HG03565 (cell line): ENCODE results near the gene SLC13A2.
"Not testable (repeated sequence)": the region's sequence is repeated elsewhere in the genome, so short reads cannot be mapped to it uniquely, and the experiment has no call there.

Experiments used
- ATAC-seq: cut with Tn5 transposase; IDR thresholded peaks from one replicate; pipeline ENCODE4 v1.9.1; 2021; ENCODE audit warnings: mild to moderate bottlenecking, moderate library complexity; ENCODE audit not compliant: unreplicated experiment

Gene SLC13A2

GRCh38 chr17:28473542-28473941, at the start of gene SLC13A2:
TSS of gene SLC13A2 (plus strand) at chr17:28473644. CDS start at chr17:28473713, 69 bp downstream.
- ATAC-seq = no peak

GRCh38 chr17:28425206-28425605, 48.2 kb upstream of the SLC13A2 start:
- no peak for ATAC-seq

GRCh38 chr17:28426081-28426519, 47.3 kb upstream of the SLC13A2 start:
- ATAC-seq = no peak

GRCh38 chr17:28427371-28427770, 46.1 kb upstream of the SLC13A2 start:
- ATAC-seq = no peak

- ATAC-seq = not testable (repeated sequence)
These were observed 45.5 kb upstream of the SLC13A2 start for GRCh38 chr17:28427982-28428381.

GRCh38 chr17:28433721-28434120, 39.7 kb upstream of the SLC13A2 start:
- no peak for ATAC-seq

- not testable (repeated sequence) for ATAC-seq
These were observed 39.1 kb upstream of the SLC13A2 start for GRCh38 chr17:28434326-28434725.

GRCh38 chr17:28443901-28444638, 29.4 kb upstream of the SLC13A2 start:
- no peak for ATAC-seq

- no peak for ATAC-seq
These were observed 26.6 kb upstream of the SLC13A2 start for GRCh38 chr17:28446716-28447395.

GRCh38 chr17:28447396-28447760, 26.1 kb upstream of the SLC13A2 start:
- no peak for ATAC-seq

GRCh38 chr17:28449859-28450258, 23.6 kb upstream of the SLC13A2 start:
- ATAC-seq = no peak

- no peak for ATAC-seq
These were observed 15.6 kb upstream of the SLC13A2 start for GRCh38 chr17:28457890-28458289.

- ATAC-seq = not testable (repeated sequence)
These were observed 14.6 kb upstream of the SLC13A2 start for GRCh38 chr17:28458881-28459280.

GRCh38 chr17:28460901-28461300, 12.5 kb upstream of the SLC13A2 start:
- ATAC-seq = no peak

- ATAC-seq = no peak
These were observed 7.4 kb upstream of the SLC13A2 start for GRCh38 chr17:28466001-28466400.

- no peak for ATAC-seq
These were observed 6.9 kb upstream of the SLC13A2 start for GRCh38 chr17:28466521-28467048.

- no peak for ATAC-seq
These were observed 5.9 kb upstream of the SLC13A2 start for GRCh38 chr17:28467456-28468025.

- not testable (repeated sequence) for ATAC-seq
These were observed 5.3 kb upstream of the SLC13A2 start for GRCh38 chr17:28468033-28468735.

- peak; percentile 63 for ATAC-seq
These were observed 4.7 kb upstream of the SLC13A2 start for GRCh38 chr17:28468781-28469180.

- ATAC-seq = no peak
These were observed 4.1 kb upstream of the SLC13A2 start for GRCh38 chr17:28469376-28469775.

- ATAC-seq = no peak
These were observed 3.1 kb upstream of the SLC13A2 start for GRCh38 chr17:28470266-28470913.
